ENCODE results near the gene HAP1. TPM values are rescaled to one million over a fixed set of nuclear protein-coding genes. Genes with fewer than 3 reads are reported as not detected.
"Not testable (repeated sequence)": the region's sequence is repeated elsewhere in the genome, so short reads cannot be mapped to it uniquely, and the experiment has no call there.

The HAP1 gene
- total RNA-seq, 2 experiments from 2014 or later, result 0.08 TPM; not detected in 1

GRCh38 chr17:41723801-41724475, 10.5 kb downstream of the HAP1 start:
- no peaks in the 10 kb centered on the region for H3K36me3 Mint-ChIP-seq
- no peak overlapping the region for H3K27ac Mint-ChIP-seq
- no peak for DNase-seq
- no peak overlapping the region for H3K4me3 Mint-ChIP-seq
- peaks cover 9% of the 10 kb centered on the region for H3K27me3 Mint-ChIP-seq
- H3K9me3 Mint-ChIP-seq, result no peaks in the 10 kb centered on the region
- H3K4me1 Mint-ChIP-seq, result no peaks in the 10 kb centered on the region

- H3K4me1 Mint-ChIP-seq, result peaks cover 3% of the 10 kb centered on the region
- H3K36me3 Mint-ChIP-seq, result no peaks in the 10 kb centered on the region
Observed at GRCh38 chr17:41722231-41722630, 12.2 kb downstream of the HAP1 start.

GRCh38 chr17:41718287-41718645, 16.2 kb downstream of the HAP1 start:
- no peak overlapping the region for H3K27ac Mint-ChIP-seq
- no peak overlapping the region for H3K4me3 Mint-ChIP-seq
- H3K27me3 Mint-ChIP-seq, result peaks cover 9% of the 10 kb centered on the region
- H3K36me3 Mint-ChIP-seq, result no peaks in the 10 kb centered on the region
- no peaks in the 10 kb centered on the region for H3K9me3 Mint-ChIP-seq
- no peak for DNase-seq
- H3K4me1 Mint-ChIP-seq, result peaks cover 4% of the 10 kb centered on the region

More at GRCh38 chr17:41722231-41722630, 12.2 kb downstream of the HAP1 start:
- Mint-ChIP-seq H3K9me3 (no peaks in the 10 kb centered on the region), H3K27me3 (peaks cover 9% of the 10 kb centered on the region), H3K4me3 (no peak overlapping the region), H3K27ac (no peak overlapping the region)
- DNase-seq, result no peak

DNA sequence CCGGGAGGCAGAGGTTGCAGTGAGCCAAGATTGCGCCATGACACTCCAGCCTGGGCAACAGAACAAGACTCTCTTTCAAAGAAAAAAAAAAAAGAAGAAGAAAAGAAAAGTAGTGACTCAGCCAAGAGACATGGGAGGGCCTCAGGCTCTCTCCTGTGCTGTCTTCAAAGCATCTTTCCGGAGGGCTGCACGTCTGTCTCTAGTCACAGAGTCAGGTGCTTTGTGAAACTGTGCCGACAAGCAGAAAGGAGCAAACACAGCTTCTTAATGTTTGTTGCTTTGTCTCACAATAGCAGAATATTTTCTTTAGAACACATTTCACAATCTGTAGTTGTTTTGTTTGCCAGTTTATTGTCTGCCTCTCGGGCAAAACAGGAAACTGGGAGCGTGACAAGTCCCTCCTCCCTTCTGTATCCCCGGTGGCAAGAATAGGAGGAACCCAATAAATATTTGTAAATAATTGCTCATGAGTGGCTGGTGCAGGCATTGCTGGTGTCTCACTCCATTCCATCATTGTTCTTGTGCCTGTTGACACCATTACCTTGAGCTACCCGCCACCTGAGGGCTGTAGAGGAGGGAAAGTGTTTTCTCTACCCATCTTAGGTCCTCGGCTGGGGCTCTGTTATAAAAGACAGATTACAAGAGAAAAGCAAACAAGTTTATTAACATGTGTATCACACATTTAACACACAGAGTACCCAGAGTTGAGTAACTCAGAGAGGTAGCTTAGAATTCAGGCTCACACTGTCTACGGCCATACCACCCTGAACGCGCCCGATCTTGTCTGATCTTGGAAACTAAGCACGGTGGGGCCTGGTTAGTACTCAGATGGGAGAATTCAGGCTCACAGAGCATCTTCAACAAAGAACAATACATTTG, 16.8 kb downstream of the HAP1 start:
- no peak for DNase-seq
- Mint-ChIP-seq H3K27me3 (peaks cover 9% of the 10 kb centered on the region), H3K36me3 (no peaks in the 10 kb centered on the region), H3K4me3 (no peak overlapping the region), H3K4me1 (peaks cover 4% of the 10 kb centered on the region), H3K9me3 (no peaks in the 10 kb centered on the region), H3K27ac (no peak overlapping the region)

GRCh38 chr17:41711669-41712400, 22.6 kb downstream of the HAP1 start, which contains the start of gene GAST:
Gene GAST, plus strand, starts transcription at chr17:41712331. Its CDS starts 3,106 bp downstream, at chr17:41715437.
- Mint-ChIP-seq H3K4me1 (peaks cover 4% of the 10 kb centered on the region), H3K36me3 (no peaks in the 10 kb centered on the region), H3K27me3 (peaks cover 11% of the 10 kb centered on the region), H3K9me3 (no peaks in the 10 kb centered on the region), H3K4me3 (no peak within 1 kb of the TSS), H3K27ac (no peak within 1 kb of the TSS)
- DNase-seq, result no peak

DNA sequence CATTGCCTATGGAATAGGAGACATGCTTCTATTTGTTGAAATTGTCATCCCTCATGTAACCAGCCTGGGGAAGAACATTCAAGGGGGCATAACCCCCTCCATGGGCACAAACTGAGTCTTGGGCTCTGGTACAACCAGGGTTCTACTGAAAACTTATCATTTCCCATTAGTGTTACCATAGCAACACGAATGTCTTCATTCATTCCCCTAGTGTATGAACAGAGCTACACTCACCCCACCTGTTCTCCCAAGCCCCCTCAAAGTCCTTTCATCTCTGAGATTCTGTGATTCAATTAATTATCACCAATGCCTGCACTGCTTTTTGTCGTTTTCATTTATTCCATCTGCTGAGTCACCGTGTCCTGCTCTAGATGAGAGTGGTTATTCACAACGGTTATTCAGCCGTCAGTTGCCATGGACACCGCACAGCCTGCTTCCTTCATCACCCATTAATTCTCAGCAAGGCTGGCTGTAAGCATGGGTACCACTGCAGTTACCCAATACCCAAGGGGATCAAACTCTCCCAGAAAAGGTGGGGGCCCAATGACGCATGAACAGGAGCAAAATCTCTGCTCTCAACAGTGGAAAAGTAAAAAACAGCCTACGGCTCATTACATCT, 23.9 kb downstream of the HAP1 start:
- Mint-ChIP-seq H3K4me3 (no peak overlapping the region), H3K4me1 (peaks cover 4% of the 10 kb centered on the region), H3K36me3 (no peaks in the 10 kb centered on the region), H3K9me3 (no peaks in the 10 kb centered on the region), H3K27ac (no peak overlapping the region), H3K27me3 (peaks cover 11% of the 10 kb centered on the region)
- DNase-seq, result peak; percentile 36

GRCh38 chr17:41707803-41708669, 26.4 kb downstream of the HAP1 start:
- H3K36me3 Mint-ChIP-seq, result no peaks in the 10 kb centered on the region
- H3K4me1 Mint-ChIP-seq, result peaks cover 4% of the 10 kb centered on the region
- no peak for DNase-seq
- H3K27me3 Mint-ChIP-seq, result peaks cover 11% of the 10 kb centered on the region
- no peaks in the 10 kb centered on the region for H3K9me3 Mint-ChIP-seq
- H3K4me3 Mint-ChIP-seq, result no peak overlapping the region
- H3K27ac Mint-ChIP-seq, result no peak overlapping the region

DNA sequence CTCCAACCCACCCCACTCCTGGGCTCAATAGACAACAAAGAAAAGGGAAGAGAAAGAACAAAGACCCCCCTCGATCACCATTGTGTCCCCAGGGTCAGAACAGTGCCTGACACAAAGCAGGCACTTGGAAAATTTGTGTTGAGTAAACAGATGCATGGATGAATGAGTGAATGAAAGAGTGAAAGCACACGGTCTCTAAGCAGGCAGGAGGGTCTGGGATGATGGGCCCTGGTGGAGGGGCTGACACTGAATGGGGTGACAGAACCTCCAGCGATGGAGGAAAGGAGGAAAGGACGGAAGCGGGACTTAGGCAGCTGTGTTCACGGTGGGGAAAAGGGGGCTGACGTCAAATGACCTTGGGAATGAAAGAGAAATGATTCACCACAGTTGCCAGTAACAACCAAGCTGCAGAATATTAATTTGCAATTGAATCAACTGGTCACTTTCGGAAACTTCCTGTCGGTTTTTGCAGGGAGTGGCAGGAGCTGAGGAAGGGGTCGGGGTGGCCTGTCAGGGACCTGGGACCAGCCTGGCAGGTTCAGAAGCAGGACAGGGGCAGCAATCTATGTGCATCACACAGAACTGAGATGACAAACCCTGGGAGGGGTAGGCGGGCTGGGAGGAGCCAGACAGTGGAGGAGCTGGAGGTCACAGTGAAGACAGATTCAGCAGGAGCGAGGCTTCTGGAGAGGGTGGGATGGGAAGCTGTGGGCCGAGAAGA, 29.0 kb downstream of the HAP1 start:
- Mint-ChIP-seq H3K9me3 (no peaks in the 10 kb centered on the region), H3K4me3 (no peak overlapping the region), H3K4me1 (no peaks in the 10 kb centered on the region), H3K27me3 (peaks cover 3% of the 10 kb centered on the region), H3K27ac (no peak overlapping the region), H3K36me3 (no peaks in the 10 kb centered on the region)
- DNase-seq, result no peak

DNA sequence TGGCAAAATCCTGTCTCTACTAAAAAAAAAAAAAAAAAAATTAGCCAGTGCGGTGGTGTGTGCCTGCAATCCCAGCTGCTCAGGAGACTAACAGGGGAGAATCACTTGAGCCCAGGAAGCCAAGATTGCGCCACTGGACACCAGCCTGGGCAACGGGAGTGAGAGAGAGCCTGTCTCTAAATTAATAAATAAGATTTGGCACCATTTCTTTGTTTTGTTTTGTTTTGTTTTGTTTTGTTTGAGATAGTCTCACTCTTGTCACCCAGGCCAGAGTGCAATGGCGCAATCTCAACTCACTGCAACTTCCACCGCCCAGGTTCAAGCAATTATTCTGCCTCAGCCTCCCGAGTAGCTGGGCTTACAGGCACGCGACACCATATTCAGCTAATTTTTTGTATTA, 31.7 kb downstream of the HAP1 start:
- no peaks in the 10 kb centered on the region for H3K36me3 Mint-ChIP-seq
- no peaks in the 10 kb centered on the region for H3K27me3 Mint-ChIP-seq
- H3K4me3 Mint-ChIP-seq, result no peak overlapping the region
- H3K4me1 Mint-ChIP-seq, result no peaks in the 10 kb centered on the region
- no peak overlapping the region for H3K27ac Mint-ChIP-seq
- no peak for DNase-seq
- no peaks in the 10 kb centered on the region for H3K9me3 Mint-ChIP-seq

- H3K27ac Mint-ChIP-seq, H3K36me3 Mint-ChIP-seq, H3K9me3 Mint-ChIP-seq, DNase-seq, H3K4me3 Mint-ChIP-seq, H3K27me3 Mint-ChIP-seq, H3K4me1 Mint-ChIP-seq: not testable (repeated sequence)
Observed at GRCh38 chr17:41700843-41701242, 33.6 kb downstream of the HAP1 start.

DNA sequence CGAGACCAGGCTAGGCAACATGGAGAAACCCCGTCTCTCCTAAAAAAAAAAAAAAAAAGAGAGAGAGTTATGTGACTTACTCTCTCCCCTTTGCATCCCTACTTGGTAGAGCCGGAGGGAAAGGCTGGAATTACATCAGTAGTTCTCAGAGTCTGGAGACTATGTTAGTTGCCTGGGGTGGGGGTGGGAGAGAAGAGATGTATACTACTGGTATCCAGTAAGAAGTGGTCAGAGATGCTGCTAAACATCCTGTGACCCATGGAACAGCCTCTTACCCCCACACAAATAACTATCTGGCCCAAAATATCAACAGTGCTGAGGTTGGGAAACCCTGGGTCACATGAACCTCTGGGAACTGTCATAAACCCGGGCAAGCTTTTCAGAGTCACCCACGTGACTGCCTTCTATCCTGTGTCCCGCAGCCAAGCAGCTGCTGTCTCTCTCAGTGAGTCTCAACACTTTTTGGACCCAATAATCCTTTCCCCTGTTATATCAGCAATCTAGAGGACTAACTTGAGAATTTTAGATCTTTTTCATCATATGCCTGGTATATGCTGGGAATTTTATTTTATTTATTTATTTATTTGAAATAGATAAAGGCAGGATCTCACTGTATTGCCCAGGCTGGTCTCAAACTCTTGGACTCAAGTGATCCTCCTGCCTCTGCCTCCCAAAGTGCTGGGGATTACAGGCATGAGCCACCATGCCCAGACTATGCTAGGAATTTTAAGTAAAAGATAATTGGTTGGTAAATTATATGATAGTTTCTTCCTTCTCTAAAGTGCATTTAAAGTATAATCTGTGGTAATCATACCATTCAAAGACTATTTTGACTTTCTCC, 37.1 kb downstream of the HAP1 start:
- peaks cover 12% of the 10 kb centered on the region for H3K36me3 Mint-ChIP-seq
- DNase-seq, result no peak
- H3K27me3 Mint-ChIP-seq, result no peaks in the 10 kb centered on the region
- H3K27ac Mint-ChIP-seq, result no peak overlapping the region
- H3K9me3 Mint-ChIP-seq, result no peaks in the 10 kb centered on the region
- H3K4me3 Mint-ChIP-seq, result no peak overlapping the region
- peaks cover 10% of the 10 kb centered on the region for H3K4me1 Mint-ChIP-seq

DNA sequence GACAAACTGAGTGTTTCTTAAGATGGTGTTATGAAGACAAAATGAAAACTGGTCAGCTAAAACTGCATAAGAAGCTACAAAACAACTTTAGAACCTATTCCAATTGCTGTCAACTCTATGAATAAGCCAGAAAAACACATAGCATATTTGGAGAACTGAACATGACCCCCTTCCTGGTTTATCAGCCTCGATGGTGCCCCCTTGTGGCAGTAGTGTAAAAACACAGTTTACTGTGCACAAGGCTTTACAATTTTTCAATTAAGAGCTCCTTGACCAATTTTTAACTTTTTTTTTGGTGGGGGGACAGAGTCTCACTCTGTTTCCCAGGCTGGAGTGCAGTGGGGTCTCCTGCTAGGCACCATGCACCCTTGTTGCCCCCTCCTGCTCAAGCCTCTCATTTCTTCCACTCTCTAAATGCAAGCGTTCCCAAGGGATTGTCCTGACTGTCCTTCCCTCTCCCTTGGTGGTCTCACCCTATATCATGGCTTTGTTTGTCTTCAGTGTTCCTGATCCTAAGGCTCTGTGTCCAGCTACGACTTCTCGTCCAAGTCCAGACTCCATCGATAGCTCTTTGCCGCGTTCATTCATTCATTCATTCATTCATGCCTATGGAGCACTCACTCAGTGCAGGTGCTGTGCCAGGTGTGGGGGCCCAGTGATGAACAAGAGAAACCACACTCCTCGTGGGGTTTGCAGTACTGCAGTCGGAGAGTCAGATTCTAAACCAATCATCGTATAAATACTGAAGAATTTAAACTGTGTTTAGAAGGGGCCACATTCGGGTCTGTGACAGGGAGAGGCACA, 38.3 kb downstream of the HAP1 start:
- peak; percentile 73 for DNase-seq
- H3K27me3 Mint-ChIP-seq, result peaks cover 7% of the 10 kb centered on the region
- H3K9me3 Mint-ChIP-seq, result no peaks in the 10 kb centered on the region
- peak overlapping the region; percentile 49 for H3K27ac Mint-ChIP-seq
- peaks cover 18% of the 10 kb centered on the region for H3K4me1 Mint-ChIP-seq
- H3K4me3 Mint-ChIP-seq, result no peak overlapping the region
- H3K36me3 Mint-ChIP-seq, result peaks cover 22% of the 10 kb centered on the region
